NCI-H748 treated with DMSO at 0.1 percent for 48 hours (cell line): ENCODE measurements around the gene ZNF30.
"Not testable (repeated sequence)": the region's sequence is repeated elsewhere in the genome, so short reads cannot be mapped to it uniquely, and the experiment has no call there.

ENCODE experiments used
- DNase-seq: peaks from one replicate; lab custom pipeline; 2025; lab: John Stamatoyannopoulos, UW

Gene ZNF30

DNA sequence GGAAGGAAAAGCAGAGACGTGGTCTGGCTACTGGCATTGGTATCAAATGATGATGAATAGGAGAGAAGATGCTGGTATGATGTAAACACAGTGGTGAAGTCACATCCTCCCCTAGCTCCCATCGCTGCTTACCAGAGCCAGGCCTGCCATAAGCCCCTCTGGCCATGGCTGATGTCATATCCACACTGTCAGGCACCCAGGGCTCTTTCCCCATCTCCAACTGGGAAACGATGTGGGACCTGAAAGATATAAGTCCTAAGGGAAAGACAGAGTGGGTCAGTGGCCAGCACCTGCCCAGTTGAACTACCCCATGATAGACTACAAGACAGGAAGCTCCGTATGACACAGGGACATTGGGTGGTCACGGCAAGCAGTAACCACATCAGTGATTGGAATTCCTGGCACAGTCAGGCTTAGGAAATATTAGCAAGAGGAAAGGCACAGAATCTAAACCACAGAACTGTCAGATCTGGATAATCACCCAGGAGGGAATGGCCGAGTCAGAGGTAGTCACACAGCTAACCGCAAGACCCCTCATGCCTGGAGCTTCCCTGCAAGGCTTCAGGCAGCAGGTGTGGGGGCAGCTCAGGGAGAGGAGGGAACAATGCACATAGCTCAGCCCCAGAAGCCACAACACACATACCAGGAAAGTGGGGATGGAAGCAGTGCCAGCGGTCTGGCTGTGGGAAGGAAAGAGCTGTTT lies 33.6 kb downstream of the ZNF30 start:
- DNase-seq = no peak

- DNase-seq = no peak
These were observed 34.4 kb downstream of the ZNF30 start for GRCh38 chr19:34960940-34961679.

DNA sequence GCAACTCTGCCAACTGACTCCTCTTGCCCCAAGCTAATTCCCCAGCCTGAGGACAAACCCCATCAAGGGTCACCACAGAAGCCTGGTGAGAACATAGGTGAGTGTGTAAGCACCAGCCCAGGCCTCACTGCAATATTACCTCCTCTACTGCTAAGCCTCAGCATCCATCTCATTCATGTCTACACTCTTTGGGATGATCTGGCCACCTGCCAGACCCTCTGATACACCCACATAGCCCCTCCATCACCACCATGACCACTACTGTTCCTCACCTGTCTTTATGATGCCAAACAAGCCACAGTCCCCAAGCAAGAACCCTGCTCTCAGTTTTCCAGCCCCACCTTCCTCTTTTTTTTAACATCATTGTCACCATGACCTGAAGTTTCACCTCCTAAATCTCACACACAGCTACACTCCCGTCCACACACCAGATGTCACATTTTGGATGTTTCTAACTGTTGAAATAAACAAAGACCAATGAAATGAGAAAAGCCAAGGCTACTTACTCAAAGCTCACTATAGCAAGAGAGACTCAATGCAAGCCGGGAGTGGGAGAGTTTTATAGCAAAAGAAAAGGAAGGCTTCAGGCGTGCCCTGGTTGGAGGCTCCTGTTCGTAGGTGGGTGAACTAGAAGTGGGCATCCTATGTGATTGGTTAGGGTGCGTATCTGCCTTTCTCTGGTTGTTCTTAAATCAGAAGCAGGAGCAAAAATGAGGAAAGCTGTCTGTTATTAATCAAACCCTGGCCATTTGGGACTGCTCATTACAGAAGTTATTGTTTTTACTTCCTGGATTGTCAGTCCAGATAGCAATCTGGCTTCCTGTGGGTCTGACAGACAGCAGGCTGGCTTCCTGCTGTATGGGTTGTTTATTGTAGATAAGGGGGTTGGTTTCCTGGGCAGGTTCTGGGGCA lies 35.3 kb downstream of the ZNF30 start:
- no peak for DNase-seq

DNA sequence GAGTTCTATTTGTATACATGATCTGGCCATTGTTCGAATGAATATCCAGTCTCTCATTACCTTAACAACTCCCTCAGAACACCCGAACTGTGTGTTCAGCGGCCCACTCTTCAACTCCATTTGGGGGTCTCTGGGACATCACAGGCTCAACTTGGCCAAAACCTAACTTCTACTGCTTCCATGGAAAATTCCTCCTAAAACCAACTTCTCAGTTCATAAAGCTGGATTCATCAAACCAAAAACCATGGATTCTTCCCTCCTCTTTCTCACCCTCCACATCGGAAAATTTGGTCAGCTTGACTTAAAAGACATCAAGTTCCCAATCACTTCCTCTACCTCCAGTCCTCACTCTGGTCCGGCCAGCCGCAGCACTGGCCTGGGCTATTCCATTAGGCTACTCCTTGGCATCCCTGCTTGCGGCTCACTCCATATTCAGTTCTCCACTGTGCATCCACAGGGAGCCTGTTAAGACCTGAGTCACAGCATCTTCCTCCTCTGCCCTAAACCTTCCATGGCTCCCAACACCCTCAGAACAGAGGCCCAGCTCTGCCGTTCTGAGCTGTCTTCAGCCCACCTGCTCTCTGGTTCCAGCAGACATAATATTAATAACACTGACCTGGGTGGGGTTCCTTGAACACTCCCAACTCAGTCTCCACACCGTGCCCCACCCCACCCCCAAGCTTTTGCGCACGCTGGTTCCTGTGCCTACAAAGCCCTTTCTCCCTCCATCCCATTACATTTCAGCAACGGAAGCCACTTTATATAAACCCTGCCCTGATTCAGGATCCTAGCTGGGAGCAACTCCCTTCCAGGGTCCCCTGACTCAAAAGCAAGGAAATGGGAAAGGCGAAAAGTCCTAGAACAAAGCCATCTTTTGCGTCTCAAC lies 36.2 kb downstream of the ZNF30 start:
- DNase-seq = no peak

GRCh38 chr19:34963573-34964406 lies 37.1 kb downstream of the ZNF30 start, which contains the start of gene ZNF792:
ZNF792 (minus strand) TSS chr19:34964229; CDS start chr19:34963662, 567 bp downstream.
- DNase-seq = peak; percentile 64

GRCh38 chr19:34964598-34964997 lies 37.9 kb downstream of the ZNF30 start:
- no peak for DNase-seq

GRCh38 chr19:34965505-34965904 lies 38.8 kb downstream of the ZNF30 start:
- DNase-seq = not testable (repeated sequence)

DNA sequence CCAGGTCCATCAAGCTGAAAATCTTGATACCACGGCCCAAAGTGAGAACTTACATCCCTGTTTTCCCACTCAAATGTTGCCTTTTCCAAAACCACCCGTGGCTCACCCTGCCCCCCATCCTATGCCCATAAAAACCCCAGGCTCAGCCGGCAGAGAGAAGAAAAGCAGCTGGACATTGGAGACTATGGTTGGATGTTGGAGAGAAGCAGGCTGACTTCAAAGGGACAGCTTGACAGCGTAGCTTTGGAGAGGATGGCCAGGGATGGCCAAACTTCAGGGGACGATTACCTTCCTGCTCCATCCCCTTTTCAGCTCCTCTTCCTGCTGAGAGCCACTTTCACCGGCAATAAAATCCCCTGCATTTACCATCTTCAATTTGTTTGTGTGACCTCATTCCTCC lies 40.8 kb downstream of the ZNF30 start:
- no peak for DNase-seq

DNA sequence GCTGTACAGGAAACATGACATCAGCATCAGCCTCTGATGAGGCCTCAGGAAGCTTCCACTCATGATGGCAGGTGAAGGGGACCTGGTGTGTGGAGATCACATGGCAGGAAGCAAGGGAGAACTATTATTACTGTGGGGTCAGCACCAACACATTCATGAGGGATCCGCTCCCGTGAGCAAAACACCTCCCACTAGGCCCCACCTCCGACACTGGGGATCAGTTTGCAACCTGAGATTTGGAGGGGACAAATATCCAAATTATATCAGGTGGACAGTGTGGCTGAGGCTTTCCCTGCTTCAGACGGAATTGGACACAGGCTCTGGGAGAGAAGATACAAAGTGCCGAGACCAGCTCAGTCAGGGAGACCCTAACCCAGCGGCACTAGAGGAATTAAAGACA lies 43.0 kb downstream of the ZNF30 start:
- DNase-seq = no peak

- DNase-seq = not testable (repeated sequence)
These were observed 43.6 kb downstream of the ZNF30 start for GRCh38 chr19:34970185-34970780.

- no peak for DNase-seq
These were observed 45.5 kb downstream of the ZNF30 start for GRCh38 chr19:34972163-34972705.

- no peak for DNase-seq
These were observed 47.9 kb downstream of the ZNF30 start for GRCh38 chr19:34974646-34975045.

GRCh38 chr19:34975056-34975455 lies 48.4 kb downstream of the ZNF30 start:
- DNase-seq = no peak

GRCh38 chr19:34976611-34977010 lies 49.9 kb downstream of the ZNF30 start:
- DNase-seq = no peak

- peak; percentile 22 for DNase-seq
These were observed 53.3 kb downstream of the ZNF30 start for GRCh38 chr19:34979819-34980640.

DNA sequence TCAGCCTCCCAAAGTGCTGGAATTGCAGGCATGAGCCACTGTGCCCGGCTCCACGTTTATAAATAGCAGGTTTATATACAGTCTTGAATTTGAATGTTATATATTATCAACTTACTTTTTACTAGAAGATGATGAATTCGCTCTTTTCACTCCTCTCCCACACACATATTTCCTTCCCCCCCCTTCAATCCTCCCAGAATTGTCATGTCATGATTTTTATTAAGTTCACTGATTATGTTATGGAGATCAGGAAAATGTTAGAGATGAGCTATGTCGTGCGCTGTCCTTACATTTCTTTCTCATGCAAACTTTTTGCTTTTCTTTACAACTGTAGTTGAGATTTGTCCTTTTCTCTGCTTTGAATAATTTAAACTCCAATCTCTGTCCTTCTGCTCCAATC lies 55.6 kb downstream of the ZNF30 start:
- DNase-seq = no peak

DNA sequence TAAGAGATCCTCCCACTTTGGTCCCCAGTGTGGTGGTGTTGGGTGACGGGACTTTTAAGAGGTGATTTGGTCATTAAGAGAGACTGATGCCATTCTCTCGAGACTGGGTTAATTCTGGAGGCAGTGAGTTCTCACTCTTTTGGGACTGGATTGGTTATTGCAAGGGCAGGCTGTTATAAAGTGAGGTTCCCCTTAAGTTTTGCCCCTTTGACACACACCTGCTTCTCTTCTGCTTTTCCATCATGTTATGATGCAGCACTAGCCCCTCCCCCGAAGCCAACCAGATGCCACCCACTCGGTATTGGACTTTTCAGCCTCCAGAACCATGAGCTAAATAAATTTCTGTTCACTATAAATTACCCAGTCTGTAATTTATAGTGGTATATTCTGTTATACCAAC lies 57.1 kb downstream of the ZNF30 start:
- no peak for DNase-seq

- no peak for DNase-seq
These were observed 57.6 kb downstream of the ZNF30 start for GRCh38 chr19:34984287-34984686.
